GM12801 (cell line): ENCODE measurements around the gene WBP1.

ENCODE experiments used
- TF ChIP-seq, protein P1 (sequence below): IDR thresholded peaks from one replicate; pipeline ENCODE4 v1.5.1; 2011; ENCODE audit warnings: control low read depth; ENCODE audit not compliant: insufficient read length; ENCODE audit errors: extremely low read depth

Gene WBP1

DNA sequence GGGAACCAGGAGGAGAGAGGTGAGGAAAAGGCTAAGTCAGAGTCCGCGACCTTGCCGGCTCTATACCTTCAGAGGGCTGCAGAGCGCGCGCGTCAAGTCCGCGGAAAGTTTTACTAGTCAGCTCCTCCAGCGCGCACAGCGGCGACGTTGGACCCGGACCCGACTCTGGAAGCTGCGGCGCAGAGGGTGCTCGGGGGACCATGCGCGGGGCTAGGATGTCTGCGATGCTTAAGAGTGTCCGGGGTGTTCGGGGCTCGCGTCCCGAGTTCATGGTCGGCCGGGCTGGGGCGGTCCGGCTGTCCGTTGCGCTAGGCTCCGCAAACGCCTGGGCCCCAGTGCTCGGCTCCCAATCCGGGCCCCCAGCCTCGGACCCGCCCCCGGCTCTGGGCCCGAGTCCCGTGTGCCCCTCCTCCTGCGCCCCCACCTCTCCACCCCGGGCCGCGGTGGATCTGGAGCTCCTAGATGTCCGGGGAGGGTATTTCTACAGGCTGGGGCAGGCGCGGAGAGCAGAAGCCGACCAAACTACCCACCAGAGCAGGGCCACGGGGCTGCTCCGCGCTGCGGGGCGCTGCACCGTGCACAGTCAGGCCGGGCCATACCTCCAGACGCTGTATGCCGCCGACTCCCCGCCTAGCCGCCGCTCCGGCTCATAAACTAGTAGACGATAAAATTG is 41.2 kb downstream of the WBP1 start, which contains the start of gene LBX2:
Gene LBX2 (minus strand): TSS at position 337 of the 673 bp plus-strand sequence. CDS start 66 bp downstream, at position 271.
- TF ChIP-seq, protein P1, sequence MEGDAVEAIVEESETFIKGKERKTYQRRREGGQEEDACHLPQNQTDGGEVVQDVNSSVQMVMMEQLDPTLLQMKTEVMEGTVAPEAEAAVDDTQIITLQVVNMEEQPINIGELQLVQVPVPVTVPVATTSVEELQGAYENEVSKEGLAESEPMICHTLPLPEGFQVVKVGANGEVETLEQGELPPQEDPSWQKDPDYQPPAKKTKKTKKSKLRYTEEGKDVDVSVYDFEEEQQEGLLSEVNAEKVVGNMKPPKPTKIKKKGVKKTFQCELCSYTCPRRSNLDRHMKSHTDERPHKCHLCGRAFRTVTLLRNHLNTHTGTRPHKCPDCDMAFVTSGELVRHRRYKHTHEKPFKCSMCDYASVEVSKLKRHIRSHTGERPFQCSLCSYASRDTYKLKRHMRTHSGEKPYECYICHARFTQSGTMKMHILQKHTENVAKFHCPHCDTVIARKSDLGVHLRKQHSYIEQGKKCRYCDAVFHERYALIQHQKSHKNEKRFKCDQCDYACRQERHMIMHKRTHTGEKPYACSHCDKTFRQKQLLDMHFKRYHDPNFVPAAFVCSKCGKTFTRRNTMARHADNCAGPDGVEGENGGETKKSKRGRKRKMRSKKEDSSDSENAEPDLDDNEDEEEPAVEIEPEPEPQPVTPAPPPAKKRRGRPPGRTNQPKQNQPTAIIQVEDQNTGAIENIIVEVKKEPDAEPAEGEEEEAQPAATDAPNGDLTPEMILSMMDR: no peak

DNA sequence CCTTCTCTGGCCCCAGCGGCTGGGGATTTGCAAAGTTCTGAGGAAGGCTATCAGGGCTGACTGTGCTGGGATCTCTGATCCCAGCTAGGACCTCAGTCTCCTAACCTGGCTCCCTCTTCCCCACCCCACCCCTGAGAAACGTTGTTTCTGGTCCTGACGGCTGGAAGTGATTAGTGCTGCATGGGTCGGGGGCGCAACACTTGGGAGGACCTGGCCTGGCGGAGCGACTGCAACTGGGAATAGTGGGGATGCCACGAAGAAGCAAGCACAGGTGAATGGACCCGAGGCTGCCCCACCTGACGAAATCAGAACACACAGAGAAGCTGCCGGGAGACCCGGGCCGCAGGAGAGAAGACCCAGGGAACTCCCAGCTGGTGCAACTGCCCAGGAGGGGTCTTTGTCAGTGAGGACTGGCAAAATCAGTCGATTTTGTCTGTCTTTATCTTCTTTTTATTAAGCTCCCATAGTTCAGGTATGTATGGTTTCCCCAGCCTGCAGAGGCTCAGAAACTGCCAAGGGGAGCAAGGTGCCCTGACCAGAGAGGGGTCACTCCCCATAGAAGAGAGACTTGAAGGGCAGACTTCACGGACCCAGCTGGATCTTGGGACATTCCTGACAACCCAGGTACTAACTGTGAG is 41.8 kb downstream of the WBP1 start:
- TF ChIP-seq, protein P1: no peak

DNA sequence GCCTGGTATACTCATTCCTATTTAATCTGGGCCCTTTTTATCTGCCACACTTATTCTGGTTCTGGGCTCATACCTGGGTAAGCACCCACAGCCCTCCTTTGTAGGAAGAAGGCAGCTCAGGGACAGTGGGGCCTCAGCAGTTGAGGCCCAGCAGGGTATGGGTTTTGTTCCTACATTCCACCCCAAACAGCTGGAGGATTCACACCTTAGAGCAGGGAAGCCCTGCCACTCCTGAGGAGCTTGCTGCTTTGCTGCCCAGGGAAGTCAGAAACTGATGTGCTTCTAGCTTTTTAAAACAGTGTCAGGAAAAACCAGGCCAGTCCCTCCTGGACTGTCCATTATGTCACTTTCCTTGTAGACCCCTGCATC is 42.3 kb downstream of the WBP1 start:
- TF ChIP-seq, protein P1: no peak

DNA sequence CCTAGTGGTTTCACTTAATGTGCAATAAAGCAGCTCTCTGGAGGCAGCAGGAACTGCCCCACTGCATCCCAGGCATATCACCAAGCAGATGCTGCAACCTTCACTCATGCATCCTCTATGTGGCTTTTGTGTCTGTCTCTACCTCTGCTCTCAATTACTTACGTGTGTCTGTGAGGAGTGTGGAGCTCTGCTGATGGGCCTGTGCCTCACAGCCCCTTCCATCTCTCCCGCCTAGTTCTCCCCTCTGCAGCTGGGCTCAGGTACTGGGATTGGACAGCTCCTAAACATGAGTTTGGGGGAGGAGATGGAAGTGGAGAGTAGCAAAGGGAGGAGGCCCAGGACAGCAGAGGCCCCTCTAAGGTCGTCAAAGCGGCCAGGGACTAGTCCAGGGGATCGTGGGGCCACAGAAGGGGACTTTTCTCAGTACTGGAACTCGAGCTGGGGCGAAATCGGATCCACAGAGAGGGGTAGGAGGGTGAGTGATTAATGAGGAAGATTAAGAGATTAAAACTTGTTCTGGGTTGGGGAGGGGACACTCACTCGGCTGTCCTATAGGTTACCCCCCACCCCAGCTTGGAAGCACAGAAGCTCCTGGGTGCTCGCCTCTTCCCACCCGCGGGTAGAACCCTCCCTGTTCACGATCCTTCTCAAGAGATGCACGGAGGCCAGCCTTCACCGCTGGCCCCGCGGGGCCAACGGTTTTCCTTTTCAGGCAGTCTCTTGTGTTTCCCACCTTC is 43.3 kb downstream of the WBP1 start:
- TF ChIP-seq, protein P1: no peak

DNA sequence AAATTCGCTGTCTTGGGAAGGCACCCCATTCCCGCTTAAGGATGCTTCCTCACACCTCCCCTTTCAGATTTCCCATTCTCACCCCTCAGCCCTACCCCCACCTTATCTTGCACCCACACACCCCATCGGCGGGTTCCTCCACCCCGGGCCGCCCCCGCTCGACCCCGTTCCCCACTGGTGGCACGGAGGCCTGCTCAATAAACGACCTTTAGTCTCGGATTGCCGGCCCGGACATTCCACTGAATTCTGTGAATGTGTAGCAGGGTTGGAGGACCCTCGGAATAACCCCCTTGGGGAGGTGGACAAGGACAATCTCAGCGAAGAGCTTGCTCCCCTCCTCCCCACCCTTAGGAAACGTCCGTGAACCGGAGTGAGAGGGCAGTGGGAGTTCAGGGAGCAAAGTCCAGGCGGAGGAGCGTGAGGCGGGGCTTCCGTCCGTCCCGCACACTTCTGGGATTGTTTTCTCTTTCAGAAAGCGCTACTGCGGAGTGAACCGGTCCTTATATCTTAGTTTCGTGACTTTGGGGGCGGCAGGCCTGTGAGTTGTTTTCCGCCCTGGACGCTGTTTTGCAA is 44.0 kb downstream of the WBP1 start:
- TF ChIP-seq, protein P1: no peak

DNA sequence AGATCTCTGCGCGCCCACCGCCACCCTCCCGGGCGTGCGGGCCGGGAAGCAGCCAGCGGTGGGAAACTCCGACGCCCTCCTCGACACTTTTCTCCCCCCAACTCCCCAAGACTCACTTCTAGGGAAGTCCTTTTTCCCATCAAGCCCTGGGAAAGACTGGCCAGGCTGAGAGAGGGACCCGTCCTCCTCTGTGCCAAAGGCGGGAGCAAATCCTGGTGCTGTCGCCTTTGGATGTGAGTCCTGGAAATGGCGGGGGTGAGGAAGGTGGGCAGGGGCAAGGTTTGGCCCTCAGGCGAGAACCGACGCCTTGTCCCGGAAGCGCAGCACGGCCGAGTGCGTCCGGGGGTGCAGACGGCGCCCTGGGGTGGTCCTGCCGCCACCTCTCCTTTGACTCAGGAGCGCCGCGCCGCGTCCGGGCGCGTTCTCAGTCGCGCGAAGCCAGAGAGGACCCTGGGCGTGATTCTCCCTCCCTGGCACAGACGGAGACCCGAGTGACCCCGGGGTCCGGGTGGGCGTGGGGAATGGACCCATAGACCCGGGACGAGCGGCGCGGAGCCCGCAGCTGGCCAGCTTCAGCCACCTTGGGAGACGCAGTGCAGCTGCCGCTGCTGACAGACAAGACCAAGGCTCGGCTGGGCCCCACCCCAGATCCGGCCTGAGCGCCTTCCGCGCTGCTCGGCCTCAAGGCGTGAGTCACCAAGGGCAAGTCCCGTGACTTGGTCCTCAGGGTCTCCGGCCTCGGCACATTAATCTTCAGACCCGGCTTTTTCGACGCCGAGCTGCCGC is 44.7 kb downstream of the WBP1 start:
- TF ChIP-seq, protein P1: no peak
